Coronary artery (tissue), 2 donors: Measurements from ENCODE around the gene FAT1.
A peak's percentile ranks its signal among the peaks of the same experiment; 100 is the strongest.

Experiments
- DNase-seq: peaks from one replicate; pipeline ENCODE4 v3.0.0-alpha.2; 2017; ENCODE audit warnings: low spot score
- H3K27ac ChIP-seq, 2 donors: fragments of 200-600 bp; sonication (generic); one replicate each; pipeline ENCODE4 v1.5.1; 2016 to 2019
- H3K4me3 ChIP-seq: fragments of 200-600 bp; sonication (generic); 2 replicates; pipeline ENCODE4 v1.5.1; 2016; ENCODE audit warnings: mild to moderate bottlenecking, moderate library complexity
- TF ChIP-seq, protein P1 (sequence below): fragments of 200-600 bp; sonication (generic); IDR thresholded peaks from one replicate; pipeline ENCODE4 v1.5.1; 2019; ENCODE audit warnings: antibody characterized with exemption

The FAT1 gene

DNA sequence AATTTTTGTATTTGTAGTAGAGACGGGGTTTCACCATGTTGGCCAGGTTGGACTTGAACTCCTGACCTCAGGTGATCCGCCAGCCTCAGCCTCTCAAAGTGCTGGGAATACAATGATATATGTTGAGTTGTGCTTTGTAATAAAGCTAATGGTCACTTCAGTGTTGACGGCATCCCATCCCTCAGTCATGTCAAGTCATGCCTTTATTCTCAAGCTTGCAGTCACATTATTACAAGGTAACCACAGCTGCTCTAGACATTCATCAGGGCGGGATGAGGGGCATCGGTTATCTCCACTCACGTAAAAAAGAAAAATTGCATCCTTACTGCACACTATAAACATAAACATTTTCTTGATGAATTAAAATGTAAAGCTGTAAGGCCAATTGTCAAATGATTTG, 12.8 kb upstream of the FAT1 start:
- Histone ChIP-seq H3K27ac (no peak overlapping the region), H3K4me3 (no peak overlapping the region)
- DNase-seq: no peak
- TF ChIP-seq, protein P1, sequence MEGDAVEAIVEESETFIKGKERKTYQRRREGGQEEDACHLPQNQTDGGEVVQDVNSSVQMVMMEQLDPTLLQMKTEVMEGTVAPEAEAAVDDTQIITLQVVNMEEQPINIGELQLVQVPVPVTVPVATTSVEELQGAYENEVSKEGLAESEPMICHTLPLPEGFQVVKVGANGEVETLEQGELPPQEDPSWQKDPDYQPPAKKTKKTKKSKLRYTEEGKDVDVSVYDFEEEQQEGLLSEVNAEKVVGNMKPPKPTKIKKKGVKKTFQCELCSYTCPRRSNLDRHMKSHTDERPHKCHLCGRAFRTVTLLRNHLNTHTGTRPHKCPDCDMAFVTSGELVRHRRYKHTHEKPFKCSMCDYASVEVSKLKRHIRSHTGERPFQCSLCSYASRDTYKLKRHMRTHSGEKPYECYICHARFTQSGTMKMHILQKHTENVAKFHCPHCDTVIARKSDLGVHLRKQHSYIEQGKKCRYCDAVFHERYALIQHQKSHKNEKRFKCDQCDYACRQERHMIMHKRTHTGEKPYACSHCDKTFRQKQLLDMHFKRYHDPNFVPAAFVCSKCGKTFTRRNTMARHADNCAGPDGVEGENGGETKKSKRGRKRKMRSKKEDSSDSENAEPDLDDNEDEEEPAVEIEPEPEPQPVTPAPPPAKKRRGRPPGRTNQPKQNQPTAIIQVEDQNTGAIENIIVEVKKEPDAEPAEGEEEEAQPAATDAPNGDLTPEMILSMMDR: no peak

DNA sequence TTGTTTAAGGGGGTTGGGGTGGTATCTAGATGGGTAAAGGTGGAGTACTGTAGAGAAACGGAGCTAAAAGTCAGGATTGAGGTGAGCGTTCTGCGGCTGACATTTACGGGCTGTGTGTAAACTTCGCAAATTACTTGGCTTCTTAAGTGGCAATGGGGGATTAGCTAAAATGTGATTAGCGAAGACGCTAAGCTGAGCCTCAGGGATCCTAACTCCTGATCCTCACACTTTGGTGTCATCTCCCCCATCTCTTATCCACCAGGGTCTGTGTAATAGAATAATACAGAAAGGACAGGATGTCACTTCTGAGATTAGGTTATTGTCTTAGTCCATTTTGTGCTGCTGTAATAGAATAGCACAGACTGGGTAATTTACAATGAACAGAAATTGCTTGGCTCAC, 10.6 kb upstream of the FAT1 start:
- Histone ChIP-seq H3K4me3 (no peak overlapping the region), H3K27ac (no peak overlapping the region)
- TF ChIP-seq, protein P1: no peak
- DNase-seq: no peak

DNA sequence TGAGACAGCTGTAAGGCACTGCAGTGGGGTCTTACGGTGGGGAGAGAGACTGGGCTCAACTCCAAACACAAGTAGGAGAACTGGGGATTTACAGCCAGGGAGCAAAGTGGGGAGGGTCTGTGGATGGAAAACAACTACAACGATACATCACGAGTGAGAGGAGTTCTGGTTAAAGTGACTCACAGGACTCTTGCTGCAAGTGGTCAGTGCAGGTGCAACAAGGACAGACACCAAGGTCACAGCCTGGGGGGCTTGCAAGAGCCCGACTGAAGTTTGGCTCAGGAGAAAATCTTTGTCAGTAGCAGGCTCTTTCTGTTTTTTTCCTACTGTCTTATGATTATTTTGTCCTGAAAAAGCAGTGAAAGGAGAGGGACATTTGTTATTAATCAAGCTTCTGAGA, 10.1 kb upstream of the FAT1 start:
- TF ChIP-seq, protein P1: no peak
- Histone ChIP-seq H3K27ac (no peak overlapping the region), H3K4me3 (no peak overlapping the region)
- no peak for DNase-seq

DNA sequence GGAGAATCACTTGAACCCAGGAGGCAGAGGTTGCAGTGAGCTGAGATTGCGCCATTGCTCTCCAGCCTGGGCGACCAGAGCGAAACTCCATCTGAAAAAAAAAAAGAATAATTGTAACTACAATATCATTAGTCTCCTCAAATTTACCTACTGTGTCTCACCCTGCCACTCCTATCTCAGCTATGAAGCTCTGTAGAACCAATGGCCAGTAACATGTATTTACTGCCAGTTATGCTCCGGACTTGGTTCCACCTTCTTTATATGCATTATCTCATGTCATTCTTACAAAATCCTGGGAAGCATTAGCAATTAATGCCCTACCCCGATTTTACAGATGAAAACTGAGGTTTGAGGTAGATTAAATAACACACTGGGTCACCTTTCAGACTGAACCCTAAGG, 7.0 kb upstream of the FAT1 start:
- TF ChIP-seq, protein P1: no peak
- no peak overlapping the region for H3K4me3 ChIP-seq
- H3K27ac ChIP-seq: no peak overlapping the region
- DNase-seq: no peak

DNA sequence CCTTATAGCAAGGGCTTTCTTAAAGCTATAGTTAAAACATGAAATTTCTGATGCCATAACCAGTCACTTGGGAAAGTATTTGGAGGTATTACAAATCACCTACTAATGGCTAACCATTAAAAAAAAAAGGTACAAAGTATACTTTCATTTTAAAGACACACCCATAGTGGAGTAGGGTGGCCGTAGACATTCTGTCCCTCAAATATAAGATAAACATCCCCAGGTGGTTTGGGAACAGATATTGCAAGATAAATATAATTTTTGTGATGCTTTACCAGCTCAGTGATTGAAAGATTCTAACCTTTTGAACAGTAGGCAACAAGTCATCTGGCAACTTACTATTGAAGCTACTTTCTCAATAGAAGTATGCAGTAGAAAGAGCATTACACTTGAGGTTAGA, 6.2 kb upstream of the FAT1 start:
- no peak overlapping the region for H3K4me3 ChIP-seq
- TF ChIP-seq, protein P1: no peak
- H3K27ac ChIP-seq: no peak overlapping the region
- no peak for DNase-seq

DNA sequence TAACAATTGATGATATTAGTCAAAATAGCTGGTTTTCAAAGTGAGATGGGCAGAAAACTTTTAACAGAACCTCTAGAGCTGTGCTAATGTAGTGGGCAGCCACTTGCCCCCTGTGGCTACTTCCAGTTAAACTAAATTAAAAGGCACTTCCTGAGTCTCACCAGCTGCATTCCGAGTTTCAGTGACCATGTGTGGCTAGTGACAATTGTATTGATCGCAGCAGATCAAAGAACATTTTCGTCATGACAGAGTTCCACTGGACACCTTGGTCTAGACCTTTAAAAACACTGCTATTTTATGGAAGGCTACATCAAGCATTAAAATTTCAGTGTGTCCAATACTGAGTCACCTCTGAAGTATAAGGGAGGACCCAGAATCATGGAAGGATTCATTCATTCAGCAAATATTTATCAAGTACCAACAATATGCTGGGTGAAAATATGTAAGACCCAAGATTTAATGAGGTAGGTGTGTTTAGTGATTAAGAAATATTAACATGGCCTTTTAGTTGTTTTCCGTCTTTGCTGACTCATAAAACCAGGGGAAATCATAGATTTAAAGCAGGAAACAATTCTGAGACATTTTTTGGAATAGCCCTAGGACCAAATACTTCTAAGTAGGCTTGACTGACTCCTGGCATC, 5.1 kb upstream of the FAT1 start:
- H3K27ac ChIP-seq: no peak overlapping the region
- TF ChIP-seq, protein P1: no peak
- DNase-seq: no peak
- H3K4me3 ChIP-seq: no peak overlapping the region

DNA sequence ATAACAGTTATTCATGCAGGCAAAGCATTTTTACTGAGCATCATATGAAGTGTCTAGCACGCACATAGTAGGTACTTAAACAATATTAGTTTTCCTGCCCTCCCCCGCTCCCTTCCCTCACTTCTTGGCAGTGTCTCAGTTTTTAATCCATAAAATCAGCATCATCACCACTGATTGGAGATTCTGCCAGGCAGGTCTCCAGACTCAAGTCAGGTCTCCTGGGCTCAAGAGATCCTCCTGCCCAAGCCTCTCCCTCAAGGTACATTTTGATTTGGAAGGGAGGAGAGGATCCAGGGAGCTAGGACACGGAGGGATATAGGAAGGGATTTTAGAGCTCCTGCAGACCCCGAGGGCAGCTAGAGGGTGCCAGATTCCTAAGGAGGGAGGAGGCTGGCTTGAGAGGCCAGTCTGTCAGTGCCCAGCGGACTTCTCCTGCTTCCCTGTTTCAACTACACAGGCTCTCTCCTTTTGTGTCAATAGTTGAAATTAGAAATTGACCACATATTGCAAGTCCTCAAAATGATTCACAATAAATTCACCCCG, 4.4 kb upstream of the FAT1 start:
- DNase-seq: no peak
- TF ChIP-seq, protein P1: no peak
- peak overlapping the region; percentile 97 for H3K4me3 ChIP-seq
- H3K27ac ChIP-seq: peak overlapping the region in 1 of 2 donors; percentile 93
